HG02571 (cell line): Measurements from ENCODE around the gene PYGM.
A peak's percentile ranks its signal among the peaks of the same experiment; 100 is the strongest.

Experiments used
- ATAC-seq: cut with Tn5 transposase; IDR thresholded peaks from one replicate; pipeline ENCODE4 v1.9.1; 2021; ENCODE audit warnings: mild to moderate bottlenecking, moderate library complexity; ENCODE audit not compliant: unreplicated experiment

The PYGM gene

GRCh38 chr11:64759722-64760719 is at the start of gene PYGM:
Gene PYGM, minus strand, starts transcription at chr11:64759974. Its CDS starts 76 bp downstream, at chr11:64759898.
- ATAC-seq: no peak

- no peak for ATAC-seq
Observed at GRCh38 chr11:64805481-64805880, 45.7 kb upstream of the PYGM start.

- no peak for ATAC-seq
Observed at GRCh38 chr11:64804346-64805210, 44.8 kb upstream of the PYGM start.

- ATAC-seq: no peak
Observed at GRCh38 chr11:64803846-64804345, 44.1 kb upstream of the PYGM start.

GRCh38 chr11:64803158-64803845 is 43.5 kb upstream of the PYGM start, which contains the start of gene MAP4K2:
Gene MAP4K2, minus strand, starts transcription at chr11:64803214. Its CDS starts 65 bp downstream, at chr11:64803149.
- ATAC-seq: peak; percentile 68

- peak; percentile 19 for ATAC-seq
Observed at GRCh38 chr11:64802370-64803157, 42.8 kb upstream of the PYGM start.

GRCh38 chr11:64801561-64802369 is 42.0 kb upstream of the PYGM start:
- no peak for ATAC-seq

GRCh38 chr11:64801158-64801464 is 41.3 kb upstream of the PYGM start:
- no peak for ATAC-seq

- no peak for ATAC-seq
Observed at GRCh38 chr11:64800303-64801157, 40.8 kb upstream of the PYGM start.

- no peak for ATAC-seq
Observed at GRCh38 chr11:64799623-64800302, 40.0 kb upstream of the PYGM start.

GRCh38 chr11:64799256-64799622 is 39.5 kb upstream of the PYGM start:
- ATAC-seq: no peak

GRCh38 chr11:64796757-64797541 is 37.2 kb upstream of the PYGM start:
- ATAC-seq: no peak

GRCh38 chr11:64796047-64796756 is 36.4 kb upstream of the PYGM start:
- no peak for ATAC-seq

GRCh38 chr11:64794526-64794925 is 34.8 kb upstream of the PYGM start:
- no peak for ATAC-seq

GRCh38 chr11:64793271-64794160 is 33.7 kb upstream of the PYGM start:
- no peak for ATAC-seq
